CD14-positive monocyte (primary cell): ENCODE measurements around the gene FBXO10. TPM values are rescaled to one million over a fixed set of nuclear protein-coding genes. Genes with fewer than 3 reads are reported as not detected.
A peak's percentile ranks its signal among the peaks of the same experiment; 100 is the strongest.

ENCODE experiments used
- DNase-seq, 3 donors: peaks; one replicate each; pipeline ENCODE4 v3.0.0-alpha.2; 2011 to 2022
- H2AFZ ChIP-seq: 2 replicates; pipeline ENCODE4 v1.6.0; 2012; ENCODE audit warnings: mild to moderate bottlenecking, low read depth, low read length, inconsistent platforms; ENCODE audit not compliant: insufficient read depth, poor library complexity, severe bottlenecking
- H3K27ac ChIP-seq, 2 donors: 1 replicate in 1 of 2; 2 replicates in 1 of 2; pipeline ENCODE4 v1.5.1; 2012 to 2013; ENCODE audit warnings: low read length in 2 of 2, control low read depth in 1 of 2, inconsistent platforms in 1 of 2, low read depth in 1 of 2, mild to moderate bottlenecking in 1 of 2
- H3K27me3 ChIP-seq, 2 donors: one replicate each; pipeline versions ENCODE4 v1.6.0 to v1.6.1; 2011 to 2013; ENCODE audit warnings: low read length in 2 of 2; ENCODE audit not compliant: control insufficient read depth in 2 of 2, insufficient read depth in 2 of 2
- H3K36me3 ChIP-seq, 2 donors: replicated peaks in 1 of 2; 1 replicate in 1 of 2; 2 replicates in 1 of 2; pipeline versions ENCODE4 v1.5.1 to v1.6.1; 2012 to 2013; ENCODE audit warnings: low read length in 2 of 2, control low read depth in 1 of 2, inconsistent platforms in 1 of 2, mild to moderate bottlenecking in 1 of 2; ENCODE audit not compliant: insufficient read depth in 2 of 2, control insufficient read depth in 1 of 2
- H3K4me1 ChIP-seq, 2 donors: 1 replicate in 1 of 2; 2 replicates in 1 of 2; pipeline versions ENCODE4 v1.5.1 to v1.6.1; 2012 to 2013; ENCODE audit warnings: low read length in 2 of 2, control low read depth in 1 of 2, inconsistent platforms in 1 of 2, mild to moderate bottlenecking in 1 of 2, moderate library complexity in 1 of 2; ENCODE audit not compliant: insufficient read depth in 2 of 2, control insufficient read depth in 1 of 2
- H3K4me2 ChIP-seq: replicated peaks from 2 replicates; pipeline ENCODE3; 2012; ENCODE audit warnings: low read length, moderate library complexity, mild to moderate bottlenecking; ENCODE audit not compliant: poor library complexity, severe bottlenecking; ENCODE audit errors: extremely low read depth
- H3K4me3 ChIP-seq, 3 experiments: fragments of 200-600 bp in 1 of 3; sonication (generic) in 1 of 3; replicated peaks in 1 of 3; 1 replicate in 2 of 3; 2 replicates in 1 of 3; pipeline ENCODE4 v1.5.1; 2011 to 2013; ENCODE audit warnings: low read length in 3 of 3, mild to moderate bottlenecking in 3 of 3, control low read depth in 2 of 3, low read depth in 2 of 3, inconsistent platforms in 1 of 3, moderate library complexity in 1 of 3
- H3K79me2 ChIP-seq: 2 replicates; pipeline ENCODE4 v1.6.0; 2012; ENCODE audit warnings: mild to moderate bottlenecking, control low read depth, inconsistent platforms, low read length, moderate library complexity; ENCODE audit not compliant: insufficient read depth
- H3K9ac ChIP-seq: 2 replicates; pipeline ENCODE4 v1.6.0; 2017; ENCODE audit warnings: low read length, mild to moderate bottlenecking; ENCODE audit not compliant: insufficient read depth, poor library complexity, severe bottlenecking
- H3K9me3 ChIP-seq, 2 donors: replicated peaks in 1 of 2; 1 replicate in 1 of 2; 2 replicates in 1 of 2; pipeline versions ENCODE4 v1.5.1 to v1.6.1; 2012 to 2013; ENCODE audit warnings: low read length in 2 of 2, control low read depth in 1 of 2; ENCODE audit not compliant: control insufficient read depth in 1 of 2, insufficient read depth in 1 of 2
- H4K20me1 ChIP-seq: 2 replicates; pipeline ENCODE4 v1.6.0; 2012; ENCODE audit warnings: mild to moderate bottlenecking, low read length, control low read depth, moderate library complexity; ENCODE audit not compliant: insufficient read depth
- H3K27ac Mint-ChIP-seq, 7 donors: one replicate each; pipeline ENCODE4 v1.8.0; 2020; ENCODE audit warnings: mild to moderate bottlenecking in 7 of 7, mixed read lengths in 7 of 7, moderate library complexity in 6 of 7, inconsistent platforms in 2 of 7
- H3K27me3 Mint-ChIP-seq, 3 donors: one replicate each; pipeline ENCODE4 v1.8.0; 2021 to 2022; ENCODE audit warnings: low read depth in 3 of 3, mild to moderate bottlenecking in 3 of 3, mixed read lengths in 3 of 3, moderate library complexity in 3 of 3, inconsistent platforms in 1 of 3
- H3K36me3 Mint-ChIP-seq, 2 donors: one replicate each; pipeline ENCODE4 v1.8.0; 2020; ENCODE audit warnings: mixed read lengths in 2 of 2, inconsistent platforms in 1 of 2, mild to moderate bottlenecking in 1 of 2
- H3K4me1 Mint-ChIP-seq: one replicate; pipeline ENCODE4 v1.8.0; 2020; ENCODE audit warnings: mild to moderate bottlenecking, mixed read lengths
- H3K4me3 Mint-ChIP-seq, 2 donors: one replicate each; pipeline ENCODE4 v1.8.0; 2020; ENCODE audit warnings: mild to moderate bottlenecking in 2 of 2, mixed read lengths in 2 of 2, moderate library complexity in 1 of 2
- H3K9me3 Mint-ChIP-seq, 7 donors: one replicate each; pipeline ENCODE4 v1.8.0; 2020 to 2022; ENCODE audit warnings: mixed read lengths in 7 of 7, mild to moderate bottlenecking in 6 of 7, moderate library complexity in 6 of 7, inconsistent platforms in 2 of 7
- CTCF ChIP-seq: fragments of 200-600 bp; IDR thresholded peaks from one replicate; pipeline ENCODE4 v1.8.0; 2022; ENCODE audit warnings: antibody characterized with exemption, mild to moderate bottlenecking
- WGBS: methylation state at CpG from one replicate; pipeline ENCODE4 v1.1.5; 2013; ENCODE audit warnings: missing lambda C conversion rate; ENCODE audit not compliant: insufficient coverage; 5-methylcytosine and 5-hydroxymethylcytosine counted together
- intact Hi-C, 2 donors: fragments of 100-400 bp; cut with micrococcal nuclease; formaldehyde crosslinking; loops; one replicate each; pipeline versions ENCODE4 v1.15.0 to v1.15.1; 2023
- polyA plus RNA-seq, 3 donors: library from polyadenylated mRNA; depleted of rRNA in 1 of 3; unstranded in 2 of 3; stranded (reverse) in 1 of 3; fragments of 300-500 nt in 2 of 3; fragments of >200 nt in 1 of 3; fragmentation: Illumina TruSeq in 2 of 3; gene quantifications; 1 replicate in 2 of 3; 2 replicates in 1 of 3; pipeline ENCODE4 v1.2.3, GENCODE V29; 2012 to 2021

The FBXO10 gene
- polyA plus RNA-seq, 3 donors = 0.08 to 1.5 TPM; not detected in 1

- intact Hi-C loops = no loop called here
- no peaks in the 10 kb centered on the region for H3K27me3 ChIP-seq
Measured at GRCh38 chr9:37509536-37509935, 66.6 kb downstream of the FBXO10 start.

GRCh38 chr9:37508834-37509206 is 67.4 kb downstream of the FBXO10 start:
- H3K27me3 Mint-ChIP-seq = peaks cover 0 to 2% (median 1%) of the 10 kb centered on the region in 3 donors

More at GRCh38 chr9:37509536-37509935, 66.6 kb downstream of the FBXO10 start:
- no peak overlapping the region for H3K4me2 ChIP-seq
- TF ChIP-seq CTCF = no peak
- 80% methylated on average over 5 of the region's 7 CpGs for WGBS
- H3K4me1 ChIP-seq = no peaks in the 10 kb centered on the region
- H3K4me3 ChIP-seq = no peak overlapping the region
- no peaks in the 10 kb centered on the region for H3K4me1 Mint-ChIP-seq
- H4K20me1 ChIP-seq = no peaks in the 10 kb centered on the region
- peaks cover 9% of the 10 kb centered on the region in 2 donors for H3K36me3 Mint-ChIP-seq
- no peak for DNase-seq
- H3K79me2 ChIP-seq = no peaks in the 10 kb centered on the region
- peaks cover 0 to 2% (median 0%) of the 10 kb centered on the region in 7 donors for H3K9me3 Mint-ChIP-seq
- peaks cover 0 to 2% (median 0%) of the 10 kb centered on the region in 3 donors for H3K27me3 Mint-ChIP-seq
- H3K27ac Mint-ChIP-seq = peak overlapping the region in 1 of 7 donors; percentile 45
- H3K9me3 ChIP-seq = no peaks in the 10 kb centered on the region
- H3K9ac ChIP-seq = no peak overlapping the region
- H2AFZ ChIP-seq = no peak overlapping the region
- peaks cover 0 to 5% of the 10 kb centered on the region in 2 donors for H3K36me3 ChIP-seq
- H3K27ac ChIP-seq = no peak overlapping the region
- no peak overlapping the region for H3K4me3 Mint-ChIP-seq

More at GRCh38 chr9:37508834-37509206, 67.4 kb downstream of the FBXO10 start:
- Histone ChIP-seq H3K4me1 (no peaks in the 10 kb centered on the region), H4K20me1 (no peaks in the 10 kb centered on the region), H2AFZ (no peak overlapping the region), H3K9ac (no peak overlapping the region), H3K36me3 (peaks cover 0 to 9% of the 10 kb centered on the region in 2 donors), H3K4me3 (no peak overlapping the region), H3K27me3 (no peaks in the 10 kb centered on the region), H3K79me2 (no peaks in the 10 kb centered on the region), H3K4me2 (no peak overlapping the region), H3K27ac (no peak overlapping the region), H3K9me3 (no peaks in the 10 kb centered on the region)
- WGBS = 100% methylated on average over 1 of the region's 3 CpGs
- Mint-ChIP-seq H3K36me3 (peaks cover 12 to 13% of the 10 kb centered on the region in 2 donors), H3K4me1 (peaks cover 2% of the 10 kb centered on the region), H3K9me3 (peaks cover 0 to 2% (median 0%) of the 10 kb centered on the region in 7 donors), H3K4me3 (no peak overlapping the region), H3K27ac (peak overlapping the region in 1 of 7 donors; percentile 10)
- TF ChIP-seq CTCF = no peak
- no peak for DNase-seq
- intact Hi-C loops = no loop called here
